22Rv1 (cell line): ENCODE measurements around the gene ATF2.

Experiments used
- H3K27ac ChIP-seq: fragments of 450-650 bp; 2 replicates; pipeline ENCODE4 v1.5.1; 2017
- CTCF ChIP-seq: fragments of 450-650 bp; IDR thresholded peaks from 2 replicates; pipeline ENCODE4 v1.5.1; 2017; ENCODE audit warnings: mild to moderate bottlenecking
- ZFX ChIP-seq: fragments of 450-650 bp; IDR thresholded peaks from 2 replicates; pipeline ENCODE4 v1.6.1; 2017; ENCODE audit warnings: antibody characterized with exemption, borderline replicate concordance

ATF2 gene

GRCh38 chr2:175164235-175164634, 3.8 kb downstream of the ATF2 start:
- H3K27ac ChIP-seq = no peak overlapping the region
- TF ChIP-seq CTCF (no peak), ZFX (no peak)

GRCh38 chr2:175158894-175159293, 9.1 kb downstream of the ATF2 start:
- no peak overlapping the region for H3K27ac ChIP-seq
- TF ChIP-seq ZFX = no peak
- TF ChIP-seq CTCF = no peak

GRCh38 chr2:175156534-175156933, 11.5 kb downstream of the ATF2 start:
- no peak for TF ChIP-seq CTCF
- TF ChIP-seq ZFX = no peak
- no peak overlapping the region for H3K27ac ChIP-seq

- no peak overlapping the region for H3K27ac ChIP-seq
- TF ChIP-seq CTCF = no peak
- no peak for TF ChIP-seq ZFX
Observed at GRCh38 chr2:175154661-175155082, 13.3 kb downstream of the ATF2 start.

- no peak overlapping the region for H3K27ac ChIP-seq
- TF ChIP-seq CTCF (no peak), ZFX (no peak)
Observed at GRCh38 chr2:175152242-175152641, 15.8 kb downstream of the ATF2 start.

- TF ChIP-seq CTCF (no peak), ZFX (no peak)
- H3K27ac ChIP-seq = no peak overlapping the region
Observed at GRCh38 chr2:175151791-175152190, 16.2 kb downstream of the ATF2 start.

GRCh38 chr2:175147186-175147585, 20.8 kb downstream of the ATF2 start:
- TF ChIP-seq ZFX (no peak), CTCF (no peak)
- H3K27ac ChIP-seq = no peak overlapping the region
